Measurements from ENCODE around the gene OTUD1.

The OTUD1 gene

DNA sequence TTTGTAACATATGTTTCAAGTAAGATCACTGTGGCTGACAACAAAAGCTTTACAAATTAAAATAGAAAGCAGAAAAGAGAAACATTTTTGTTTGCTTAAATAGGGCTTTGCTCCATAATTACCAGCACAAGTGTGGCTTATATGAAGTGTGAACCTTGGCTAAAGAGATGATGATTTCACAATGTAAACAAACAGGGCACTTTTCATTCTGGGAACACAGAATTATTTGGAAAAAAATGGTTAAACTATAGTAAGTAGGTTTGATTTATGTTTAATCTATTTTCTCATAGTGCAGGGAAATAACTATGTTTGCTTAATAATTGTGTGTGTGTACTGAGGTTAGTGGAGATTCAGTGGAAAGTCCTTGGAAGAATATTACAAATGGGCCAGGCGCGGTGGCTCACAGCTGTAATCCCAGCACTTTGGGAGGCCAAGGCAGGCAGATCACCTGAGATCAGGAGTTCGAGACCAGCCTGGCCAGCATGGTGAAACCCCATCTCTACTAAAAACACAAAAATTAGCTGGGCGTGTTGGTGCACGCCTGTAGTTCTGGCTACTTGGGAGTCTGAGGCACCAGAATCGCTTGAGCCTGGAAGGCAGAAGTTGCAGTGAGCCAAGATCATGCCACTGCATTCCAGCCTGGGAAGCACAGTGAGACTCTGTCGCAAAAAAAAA lies 19.1 kb upstream of the OTUD1 start:
- in situ Hi-C loops (cut with MboI; ENCODE audit: low sequenced_read_pairs), result no loop called here

DNA sequence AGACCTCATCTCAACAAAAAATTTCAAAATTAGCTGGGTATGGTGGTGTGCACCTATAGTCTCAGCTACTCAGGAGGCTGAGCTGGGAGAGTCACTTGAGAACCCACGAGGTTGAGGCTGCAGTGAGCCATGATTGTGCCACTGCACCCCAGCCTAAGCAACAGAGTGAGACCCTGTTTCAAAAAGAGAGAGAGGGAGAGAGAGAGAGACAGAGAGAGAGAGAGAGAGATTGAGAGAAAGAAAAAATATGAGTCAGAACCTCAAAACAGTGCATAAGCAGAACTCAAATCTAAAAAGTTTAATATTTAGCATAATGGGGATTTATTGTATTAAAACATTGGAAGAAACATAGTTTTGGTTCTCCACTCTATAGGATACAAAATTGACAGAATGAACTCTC lies 17.5 kb upstream of the OTUD1 start:
- in situ Hi-C loops (cut with MboI; ENCODE audit: low sequenced_read_pairs), result no loop called here

DNA sequence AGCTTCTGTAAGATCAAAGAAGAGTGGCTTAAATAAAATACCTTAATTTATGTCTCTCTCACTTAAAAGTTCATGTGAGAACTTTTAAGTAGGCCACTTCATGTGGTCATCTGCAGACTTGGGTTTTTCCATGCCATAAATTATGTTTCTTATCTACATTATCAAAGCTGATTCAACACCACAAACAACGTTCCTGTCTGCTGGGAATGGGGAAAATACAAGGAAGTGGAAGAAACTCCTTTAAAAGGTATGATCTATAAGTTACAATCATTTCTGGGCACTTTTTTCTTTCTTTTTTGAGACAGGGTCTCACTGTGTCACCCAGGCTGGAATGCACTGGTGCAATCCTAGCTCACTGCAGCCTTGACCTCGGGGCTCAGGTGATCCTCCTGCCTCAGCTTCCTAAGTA lies 16.9 kb upstream of the OTUD1 start:
- in situ Hi-C loops (cut with MboI; ENCODE audit: low sequenced_read_pairs), result no loop called here

DNA sequence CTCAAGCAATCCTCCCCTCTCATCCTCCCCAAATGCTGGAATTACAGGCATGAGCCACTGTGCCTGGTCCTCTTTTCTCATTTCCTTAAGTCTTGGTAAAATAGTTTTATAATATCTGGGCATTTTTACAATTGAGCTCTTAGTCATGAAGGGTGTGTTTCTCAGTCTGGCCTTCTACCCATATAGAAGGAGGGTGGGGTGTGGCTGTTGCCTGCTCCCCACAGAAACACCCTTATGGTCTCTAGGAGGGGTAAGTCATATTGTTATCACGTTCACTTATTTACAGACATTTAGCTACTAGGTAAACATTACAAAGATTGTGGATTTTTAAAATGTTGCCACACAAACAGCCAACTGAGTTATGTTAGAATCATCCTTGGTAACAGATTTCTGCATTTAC lies 6.7 kb upstream of the OTUD1 start:
- in situ Hi-C loops (cut with MboI; ENCODE audit: low sequenced_read_pairs), result no loop called here

DNA sequence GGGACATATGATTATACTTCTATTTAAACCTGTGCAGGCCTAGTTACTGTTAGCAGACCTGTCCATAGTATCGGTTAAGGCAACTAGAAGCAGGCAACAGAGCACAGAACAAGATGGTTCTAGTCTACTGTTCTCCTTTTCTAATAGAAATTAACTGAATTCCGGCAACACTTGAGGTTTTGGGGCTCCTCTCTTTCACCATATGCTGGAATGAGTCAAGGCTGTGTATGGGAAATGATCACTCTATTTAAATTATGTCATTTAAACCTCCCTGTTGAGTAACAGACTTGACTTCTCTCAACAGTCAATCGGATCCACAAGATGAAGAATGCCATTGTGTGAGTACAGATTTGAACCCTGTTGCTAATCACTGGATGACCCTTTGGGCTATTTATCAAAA lies 6.2 kb upstream of the OTUD1 start:
- in situ Hi-C loops (cut with MboI; ENCODE audit: low sequenced_read_pairs), result no loop called here

DNA sequence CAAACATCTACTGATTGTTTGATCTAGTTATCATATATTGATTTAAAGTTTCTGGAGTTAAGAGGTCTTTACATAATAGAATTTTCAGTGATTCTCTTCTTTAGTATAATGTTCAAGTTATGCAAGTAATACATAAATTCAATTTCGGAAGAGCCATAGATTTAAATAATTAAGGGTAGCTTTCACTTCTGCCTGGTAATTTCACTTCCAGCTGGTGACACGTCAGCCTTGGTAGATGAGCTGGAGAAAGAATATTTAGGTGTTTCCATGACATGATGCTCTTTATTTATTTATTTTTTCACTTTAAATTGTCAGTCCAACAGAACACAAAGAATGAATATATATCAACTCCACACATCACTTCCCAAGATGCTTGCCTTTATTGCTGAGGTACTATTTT lies 5.2 kb upstream of the OTUD1 start:
- in situ Hi-C loops (cut with MboI; ENCODE audit: low sequenced_read_pairs), result no loop called here

DNA sequence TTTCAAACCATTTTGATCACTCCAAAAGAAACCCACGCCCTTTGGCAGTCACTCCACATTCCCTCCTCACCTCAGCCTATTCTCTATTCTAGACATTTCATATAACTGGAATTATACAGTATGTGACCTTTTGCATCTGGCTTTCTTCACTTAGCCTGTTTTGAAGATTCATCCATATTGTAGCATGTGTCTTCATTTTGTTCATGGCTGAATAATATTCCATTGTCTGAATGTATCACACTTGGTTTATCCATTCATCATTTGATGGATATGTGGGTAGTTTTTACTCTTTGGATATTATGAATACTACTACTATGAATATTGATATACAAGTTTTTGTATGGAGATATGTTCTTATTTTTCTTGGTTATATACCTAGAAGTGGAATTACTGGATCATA lies 3.5 kb upstream of the OTUD1 start:
- in situ Hi-C loops (cut with MboI; ENCODE audit: low sequenced_read_pairs), result no loop called here

DNA sequence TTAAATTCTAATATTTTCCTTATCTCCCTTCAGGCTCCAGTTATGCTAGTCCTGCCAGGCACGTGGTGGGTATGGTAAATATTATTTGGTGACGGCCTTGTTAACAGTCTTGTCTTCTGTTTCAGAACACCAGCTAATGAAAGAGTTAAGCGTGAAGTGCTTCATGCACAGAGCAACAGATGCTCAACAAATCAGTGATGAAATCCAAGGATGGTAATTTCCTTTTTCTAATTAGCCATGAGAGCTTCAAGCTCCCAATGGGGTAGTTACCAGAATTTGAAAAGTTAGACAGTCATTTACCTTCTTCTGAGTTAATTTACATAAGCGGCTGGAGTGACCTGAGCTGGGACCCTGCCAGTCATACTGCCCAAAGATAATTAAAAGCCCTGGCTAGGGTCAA lies 1.9 kb upstream of the OTUD1 start:
- in situ Hi-C loops (cut with MboI; ENCODE audit: low sequenced_read_pairs), result no loop called here

DNA sequence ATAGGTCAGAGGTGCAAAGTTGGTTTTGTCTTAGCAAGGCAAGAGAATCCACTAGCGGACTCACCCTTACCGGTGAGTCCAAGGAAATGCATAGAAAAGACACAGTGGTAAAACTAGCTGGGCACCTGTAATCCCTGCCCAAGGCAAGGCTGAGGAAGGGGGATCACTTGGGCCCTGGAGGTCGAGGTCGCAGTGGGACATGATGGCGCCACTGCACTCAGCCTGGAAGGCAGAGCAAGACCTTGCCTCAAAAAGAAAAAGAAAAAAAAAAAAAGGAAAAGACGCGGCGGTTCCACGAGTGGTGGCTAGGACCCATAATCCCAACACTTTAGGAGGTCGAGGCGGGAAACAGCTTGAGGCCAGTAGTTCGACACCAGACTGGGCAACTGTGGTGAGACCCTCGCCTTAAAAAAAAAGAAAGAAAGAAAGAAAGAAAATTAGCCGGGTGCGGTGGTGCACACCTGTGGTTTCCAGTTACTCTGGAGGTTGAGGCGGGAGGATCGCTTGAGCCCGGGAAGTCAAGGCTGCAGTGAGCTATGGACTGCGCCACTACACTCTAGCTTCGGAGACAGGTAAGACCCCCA lies 820 bp upstream of the OTUD1 start:
- in situ Hi-C loops (cut with MboI; ENCODE audit: low sequenced_read_pairs), result no loop called here

DNA sequence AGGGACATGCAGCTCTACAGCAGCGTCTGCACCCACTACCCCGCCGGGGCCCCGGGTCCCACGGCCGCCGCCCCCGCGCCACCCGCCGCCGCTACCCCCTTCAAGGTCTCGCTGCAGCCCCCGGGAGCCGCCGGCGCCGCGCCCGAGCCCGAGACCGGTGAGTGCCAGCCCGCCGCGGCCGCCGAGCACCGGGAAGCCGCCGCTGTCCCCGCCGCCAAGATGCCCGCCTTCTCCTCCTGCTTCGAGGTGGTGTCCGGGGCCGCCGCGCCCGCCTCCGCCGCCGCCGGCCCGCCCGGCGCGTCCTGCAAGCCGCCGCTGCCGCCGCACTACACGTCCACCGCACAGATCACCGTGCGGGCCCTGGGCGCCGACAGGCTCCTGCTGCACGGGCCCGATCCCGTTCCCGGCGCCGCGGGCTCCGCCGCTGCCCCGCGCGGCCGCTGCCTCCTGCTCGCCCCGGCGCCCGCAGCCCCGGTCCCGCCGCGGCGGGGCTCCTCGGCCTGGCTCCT lies 631 bp downstream of the OTUD1 start:
- in situ Hi-C loops (cut with MboI; ENCODE audit: low sequenced_read_pairs), result no loop called here

DNA sequence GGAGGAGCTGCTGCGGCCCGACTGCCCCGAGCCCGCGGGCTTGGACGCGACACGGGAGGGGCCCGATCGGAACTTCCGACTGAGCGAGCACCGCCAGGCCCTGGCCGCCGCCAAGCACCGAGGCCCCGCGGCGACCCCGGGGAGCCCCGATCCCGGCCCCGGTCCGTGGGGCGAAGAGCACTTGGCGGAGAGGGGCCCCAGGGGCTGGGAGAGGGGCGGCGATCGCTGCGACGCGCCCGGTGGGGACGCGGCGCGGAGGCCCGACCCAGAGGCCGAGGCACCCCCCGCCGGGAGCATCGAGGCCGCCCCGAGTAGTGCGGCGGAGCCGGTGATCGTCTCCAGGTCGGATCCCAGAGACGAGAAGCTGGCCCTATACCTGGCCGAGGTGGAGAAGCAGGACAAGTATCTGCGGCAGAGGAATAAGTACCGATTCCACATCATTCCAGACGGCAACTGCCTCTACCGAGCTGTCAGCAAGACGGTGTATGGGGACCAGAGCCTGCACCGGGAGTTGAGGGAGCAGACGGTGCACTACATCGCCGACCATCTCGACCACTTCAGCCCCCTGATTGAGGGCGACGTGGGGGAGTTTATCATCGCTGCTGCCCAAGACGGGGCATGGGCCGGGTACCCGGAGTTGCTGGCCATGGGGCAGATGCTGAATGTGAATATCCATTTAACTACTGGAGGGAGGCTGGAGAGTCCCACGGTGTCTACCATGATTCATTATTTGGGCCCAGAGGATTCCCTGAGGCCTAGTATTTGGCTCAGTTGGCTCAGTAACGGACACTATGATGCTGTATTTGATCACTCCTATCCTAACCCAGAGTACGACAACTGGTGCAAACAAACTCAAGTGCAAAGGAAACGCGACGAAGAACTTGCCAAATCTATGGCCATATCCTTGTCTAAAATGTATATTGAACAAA lies 1.4 kb downstream of the OTUD1 start:
- in situ Hi-C loops (cut with MboI; ENCODE audit: low sequenced_read_pairs), result no loop called here

DNA sequence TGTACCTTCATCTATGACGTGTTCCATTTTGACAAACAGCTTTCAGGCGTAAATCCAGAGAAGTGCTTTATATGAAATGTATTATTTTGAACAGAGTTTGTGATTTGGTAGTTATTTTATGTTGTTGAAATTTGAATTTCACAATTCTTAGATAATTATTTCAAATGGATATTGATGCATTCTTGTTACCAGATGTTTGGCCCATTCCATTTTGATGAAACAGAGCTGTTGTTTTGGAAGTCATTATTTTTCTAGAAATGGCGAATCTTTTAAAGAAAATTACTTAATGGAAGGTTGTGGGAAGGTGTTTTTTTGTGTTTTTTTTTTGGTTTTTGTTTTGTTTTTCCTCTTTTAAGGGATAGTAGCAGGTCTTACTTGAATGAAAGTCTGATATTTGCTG lies 2.4 kb downstream of the OTUD1 start:
- in situ Hi-C loops (cut with MboI; ENCODE audit: low sequenced_read_pairs), result no loop called here

DNA sequence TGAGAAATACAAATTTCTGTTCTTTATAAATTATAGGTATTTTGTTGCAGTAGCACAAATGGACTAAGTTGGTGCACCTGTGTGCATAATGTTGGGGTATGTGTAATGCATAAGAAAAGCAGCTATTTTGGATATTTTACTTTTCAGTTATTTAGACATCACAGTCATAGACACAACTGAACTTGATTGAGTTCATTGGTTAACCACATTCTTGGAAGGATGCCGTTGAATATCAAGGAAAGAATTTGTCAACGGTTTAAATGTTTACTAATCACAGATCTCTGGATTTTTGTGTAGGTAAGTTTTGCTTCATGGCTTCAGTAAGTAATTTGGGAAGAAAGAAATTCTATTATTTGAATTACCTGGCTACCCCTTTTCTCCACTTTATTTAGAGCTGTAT lies 4.1 kb downstream of the OTUD1 start:
- in situ Hi-C loops (cut with MboI; ENCODE audit: low sequenced_read_pairs), result no loop called here

DNA sequence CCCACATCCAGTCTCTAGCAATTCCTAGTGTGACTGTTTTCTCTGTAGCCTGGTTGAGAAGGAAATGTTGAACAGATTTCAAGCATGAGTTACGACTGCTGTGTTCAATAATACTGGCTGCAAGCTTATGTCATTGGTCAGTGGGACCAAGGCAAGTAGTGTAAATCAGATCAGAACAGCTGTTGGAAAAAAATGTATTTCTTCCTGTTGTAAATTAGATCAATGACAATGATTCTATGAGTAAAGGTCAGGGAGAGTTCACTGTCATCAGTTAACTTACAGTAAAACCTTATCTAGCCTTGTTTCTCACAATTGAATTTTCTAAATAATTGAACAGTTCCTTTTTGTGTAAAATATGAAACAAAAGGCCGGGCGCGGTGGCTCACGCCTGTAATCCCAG lies 6.7 kb downstream of the OTUD1 start:
- in situ Hi-C loops (cut with MboI; ENCODE audit: low sequenced_read_pairs), result no loop called here

DNA sequence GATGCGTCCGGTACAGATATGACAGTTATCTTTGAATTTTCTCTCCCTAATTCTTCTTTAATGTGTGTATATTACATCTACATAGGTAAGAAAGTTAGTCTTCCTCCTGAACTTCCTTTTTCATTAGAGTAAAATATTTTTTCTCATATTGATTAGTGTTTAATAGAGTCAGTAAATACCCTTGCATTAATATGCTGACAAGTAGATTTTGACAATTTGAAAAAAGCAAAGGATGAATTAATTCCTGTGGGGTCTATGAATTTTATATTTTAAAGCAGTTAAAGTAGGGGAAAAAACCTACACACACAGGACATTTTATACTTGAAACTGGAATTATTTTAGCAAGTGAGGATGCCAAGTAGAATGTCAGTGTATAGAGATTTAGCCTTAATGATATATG lies 9.4 kb downstream of the OTUD1 start:
- in situ Hi-C loops (cut with MboI; ENCODE audit: low sequenced_read_pairs), result no loop called here

DNA sequence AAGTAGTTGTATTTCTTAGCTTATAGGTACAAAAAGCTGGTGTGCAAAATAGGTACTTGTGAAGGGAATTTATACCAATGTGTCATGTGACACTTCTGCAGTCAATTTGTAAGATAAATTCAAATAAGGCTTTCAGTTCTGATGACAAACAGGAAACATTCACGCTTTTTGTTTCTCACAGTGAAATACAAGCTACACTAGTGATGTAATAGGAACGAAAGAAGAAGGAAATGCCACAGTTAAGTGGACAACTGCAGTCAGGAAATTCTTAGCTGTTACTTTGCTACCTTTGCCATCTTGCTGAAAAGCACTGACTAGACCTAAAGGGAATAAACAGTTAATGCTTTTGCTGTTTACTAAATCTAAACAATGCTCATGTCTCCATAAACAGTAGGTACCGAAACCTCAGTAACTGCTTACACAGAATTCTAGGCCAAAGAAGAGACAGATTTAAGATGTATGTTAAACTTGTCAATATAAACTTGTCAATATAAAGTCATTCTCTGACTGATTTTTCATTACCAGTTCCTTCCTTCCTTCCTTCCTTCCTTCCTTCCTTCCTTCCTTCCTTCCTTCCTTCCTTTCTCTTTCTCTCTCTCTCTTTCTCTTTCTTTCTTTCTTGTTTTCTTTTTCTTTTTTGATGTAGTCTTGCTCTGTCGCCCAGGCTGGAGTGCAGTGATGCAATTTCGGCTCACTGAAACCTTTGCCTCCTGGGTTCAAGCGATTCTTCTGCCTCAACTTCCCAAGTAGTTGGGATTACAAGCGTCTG lies 10.1 kb downstream of the OTUD1 start:
- in situ Hi-C loops (cut with MboI; ENCODE audit: low sequenced_read_pairs), result no loop called here

DNA sequence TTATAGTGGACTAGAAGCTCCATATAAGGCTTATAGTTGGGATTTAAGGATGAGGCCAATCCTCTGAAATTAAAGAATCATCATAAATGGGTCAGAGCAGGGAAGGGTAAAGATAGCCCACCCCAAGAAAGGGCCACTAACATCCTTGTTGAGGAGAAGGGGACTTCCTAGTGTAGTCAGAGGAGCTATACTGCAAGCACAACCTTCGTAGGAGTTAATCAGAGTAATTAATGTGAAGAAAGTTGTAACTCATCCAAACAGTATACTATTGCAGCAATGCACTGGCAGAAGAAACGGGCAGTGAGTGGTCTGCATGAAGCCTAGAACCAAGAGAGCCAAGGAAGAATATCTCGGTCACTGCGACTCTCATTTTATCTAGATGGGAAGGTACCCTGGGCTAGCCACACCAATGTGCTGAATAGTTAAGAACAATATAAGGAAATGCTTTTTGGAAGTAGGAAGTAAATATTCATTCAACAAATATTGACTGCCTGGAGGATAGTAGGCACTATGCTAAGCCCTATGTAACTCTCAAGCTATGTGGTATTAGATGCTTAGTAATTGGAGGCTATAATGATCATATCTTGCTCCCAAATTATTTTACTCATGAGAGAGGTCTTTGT lies 13.3 kb downstream of the OTUD1 start:
- in situ Hi-C loops (cut with MboI; ENCODE audit: low sequenced_read_pairs), result no loop called here

DNA sequence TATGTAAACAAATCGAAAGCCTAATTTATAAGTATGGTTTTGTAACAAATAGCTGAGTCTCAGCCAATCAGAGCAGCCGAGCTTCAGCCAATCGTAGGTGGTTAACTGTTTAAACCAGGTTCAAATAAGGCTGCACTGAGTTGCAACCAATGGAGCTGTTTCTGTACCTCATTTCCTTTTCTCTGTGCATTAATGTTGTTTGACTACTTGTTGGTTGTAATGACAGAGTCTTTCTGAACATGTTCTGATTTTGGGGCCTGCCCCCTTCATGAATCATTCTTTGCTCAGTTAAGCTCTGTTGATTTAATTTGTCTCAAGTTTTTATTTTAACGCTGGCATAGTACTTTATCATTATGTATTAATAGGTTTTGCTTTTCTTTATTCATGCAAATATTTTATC lies 14.6 kb downstream of the OTUD1 start:
- in situ Hi-C loops (cut with MboI; ENCODE audit: low sequenced_read_pairs), result no loop called here

DNA sequence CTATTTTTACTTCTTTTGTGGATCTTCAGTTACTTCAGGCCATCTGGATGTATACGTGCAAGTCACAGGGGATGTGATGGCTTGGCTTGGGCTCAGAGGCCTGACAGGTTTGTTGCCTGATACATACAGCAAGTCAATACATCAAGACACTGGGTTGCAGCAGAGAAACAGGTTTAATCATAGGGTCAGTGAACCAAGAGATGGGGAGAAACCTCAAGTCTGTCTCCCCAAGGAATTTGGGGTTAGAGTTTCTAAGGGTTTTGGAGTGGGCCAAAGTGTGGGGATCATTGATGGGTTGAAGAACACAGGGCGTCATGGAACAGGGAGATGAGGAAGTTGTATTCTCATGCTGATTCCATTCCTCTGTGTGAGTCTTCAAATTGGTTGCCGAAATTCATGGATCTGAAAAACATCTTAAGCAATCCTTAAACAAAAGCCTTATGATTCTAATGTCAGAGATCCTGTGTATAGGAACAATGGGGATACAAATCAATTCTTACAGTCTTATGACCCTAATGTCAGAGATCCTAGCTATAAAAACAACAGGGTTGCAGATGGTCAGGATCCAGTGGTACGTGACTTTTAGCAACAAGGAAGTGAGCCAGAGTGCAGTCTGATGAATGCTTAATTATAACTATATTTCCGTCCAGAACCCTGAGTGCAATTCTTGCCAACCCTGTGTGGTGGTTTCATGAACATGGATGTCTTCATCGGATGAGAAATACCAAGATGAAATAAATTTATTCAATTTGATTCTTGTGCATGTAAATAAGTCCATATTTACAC lies 18.9 kb downstream of the OTUD1 start:
- in situ Hi-C loops (cut with MboI; ENCODE audit: low sequenced_read_pairs), result no loop called here
